Neuronal stem cell (in vitro differentiated cells): Measurements from ENCODE around the gene TBC1D17.

Experiments used
- DNase-seq: peaks from one replicate; pipeline ENCODE4 v3.0.0-alpha.2; 2013; ENCODE audit warnings: low spot score
- H2AFZ ChIP-seq: one replicate; pipeline ENCODE4 v1.6.1; 2013; ENCODE audit warnings: mild to moderate bottlenecking, low read length, inconsistent platforms
- H2AK5ac ChIP-seq: 2 replicates; pipeline ENCODE4 v1.6.1; 2013; ENCODE audit warnings: low read depth, mild to moderate bottlenecking, inconsistent platforms, low read length, moderate library complexity, mixed read lengths
- H2BK120ac ChIP-seq: 2 replicates; pipeline ENCODE4 v1.6.1; 2013; ENCODE audit warnings: low read depth, mild to moderate bottlenecking, inconsistent platforms, low read length, moderate library complexity, mixed read lengths
- H2BK12ac ChIP-seq: one replicate; pipeline ENCODE4 v1.6.1; 2013; ENCODE audit warnings: low read length, inconsistent platforms
- H2BK15ac ChIP-seq: 2 replicates; pipeline ENCODE4 v1.6.1; 2013; ENCODE audit warnings: mild to moderate bottlenecking, low read length, inconsistent platforms, mixed read lengths
- H2BK5ac ChIP-seq: one replicate; pipeline ENCODE4 v1.6.1; 2013; ENCODE audit warnings: inconsistent platforms, mild to moderate bottlenecking, low read length, moderate library complexity
- H3K14ac ChIP-seq: one replicate; pipeline ENCODE4 v1.6.1; 2013; ENCODE audit warnings: low read length, inconsistent platforms
- H3K18ac ChIP-seq: 2 replicates; pipeline ENCODE4 v1.6.1; 2013; ENCODE audit warnings: low read length, inconsistent platforms
- H3K23ac ChIP-seq: 2 replicates; pipeline ENCODE4 v1.6.1; 2013; ENCODE audit warnings: low read depth, mild to moderate bottlenecking, mixed read lengths, low read length, inconsistent platforms; ENCODE audit not compliant: poor library complexity
- H3K27ac ChIP-seq: replicated peaks from 3 replicates; pipeline ENCODE4 v1.5.1; 2013; ENCODE audit warnings: low read length, inconsistent platforms
- H3K27me3 ChIP-seq, 3 experiments: 2 replicates each; pipeline ENCODE4 v1.6.1; 2013; ENCODE audit warnings: low read length in 3 of 3, mild to moderate bottlenecking in 2 of 3, inconsistent platforms in 1 of 3, low read depth in 1 of 3, mixed read lengths in 1 of 3, moderate library complexity in 1 of 3; ENCODE audit not compliant: control insufficient read depth in 3 of 3, insufficient read depth in 3 of 3
- H3K36me3 ChIP-seq, 2 donors: replicated peaks in 1 of 2; 2 replicates each; pipeline ENCODE4 v1.6.1; 2013; ENCODE audit warnings: low read length in 2 of 2; ENCODE audit not compliant: control insufficient read depth in 2 of 2, insufficient read depth in 2 of 2
- H3K4ac ChIP-seq: 2 replicates; pipeline ENCODE4 v1.6.1; 2013; ENCODE audit warnings: inconsistent platforms, mild to moderate bottlenecking, low read length, moderate library complexity
- H3K4me1 ChIP-seq, 2 donors: 1 replicate in 1 of 2; 2 replicates in 1 of 2; pipeline ENCODE4 v1.6.1; 2013; ENCODE audit warnings: low read length in 2 of 2, low read depth in 1 of 2; ENCODE audit not compliant: control insufficient read depth in 2 of 2, insufficient read depth in 1 of 2
- H3K4me2 ChIP-seq: one replicate; pipeline ENCODE4 v1.6.1; 2013; ENCODE audit warnings: mild to moderate bottlenecking, low read length, inconsistent platforms; ENCODE audit not compliant: insufficient read depth, poor library complexity, severe bottlenecking
- H3K4me3 ChIP-seq, 2 donors: 2 replicates each; pipeline ENCODE4 v1.5.1; 2013; ENCODE audit warnings: low read length in 2 of 2, mild to moderate bottlenecking in 2 of 2, inconsistent platforms in 1 of 2, moderate library complexity in 1 of 2
- H3K79me1 ChIP-seq: one replicate; pipeline ENCODE4 v1.6.1; 2013; ENCODE audit warnings: low read depth, mild to moderate bottlenecking, inconsistent platforms, low read length, moderate library complexity
- H3K9ac ChIP-seq: one replicate; pipeline ENCODE4 v1.6.1; 2013; ENCODE audit warnings: mild to moderate bottlenecking, low read depth, low read length, inconsistent platforms; ENCODE audit not compliant: poor library complexity
- H3K9me3 ChIP-seq, 2 donors: replicated peaks in 1 of 2; 2 replicates each; pipeline versions ENCODE3 to v1.6.1; 2013; ENCODE audit warnings: low read length in 2 of 2, mild to moderate bottlenecking in 2 of 2, inconsistent platforms in 1 of 2, low read depth in 1 of 2, mixed read lengths in 1 of 2, moderate library complexity in 1 of 2; ENCODE audit not compliant: control insufficient read depth in 2 of 2, insufficient read depth in 1 of 2
- H4K8ac ChIP-seq: one replicate; pipeline ENCODE4 v1.6.1; 2013; ENCODE audit warnings: low read depth, mild to moderate bottlenecking, inconsistent platforms, low read length, moderate library complexity
- H4K91ac ChIP-seq: one replicate; pipeline ENCODE4 v1.6.1; 2013; ENCODE audit warnings: low read length, low read depth, mild to moderate bottlenecking, inconsistent platforms; ENCODE audit not compliant: poor library complexity
- WGBS, 2 donors: extraction: QIAGEN DNeasy Blood & Tissue Kit; methylation state at CpG; one replicate each; pipeline ENCODE4 v1.1.7; 2013; ENCODE audit warnings: missing lambda C conversion rate in 2 of 2, mixed read lengths in 1 of 2; ENCODE audit not compliant: insufficient read length in 2 of 2, insufficient replicate concordance in 1 of 2; ENCODE audit errors: extremely low coverage in 2 of 2; 5-methylcytosine and 5-hydroxymethylcytosine counted together

TBC1D17 gene

GRCh38 chr19:49916839-49917733 is 39.6 kb downstream of the TBC1D17 start:
- no peak overlapping the region for H4K8ac ChIP-seq
- no peak overlapping the region for H3K27ac ChIP-seq
- no peak overlapping the region for H3K18ac ChIP-seq
- no peak overlapping the region for H2BK12ac ChIP-seq
- peaks cover 45 to 90% of the 10 kb centered on the region in 2 donors for H3K36me3 ChIP-seq
- H3K27me3 ChIP-seq, result no peaks in the 10 kb centered on the region
- peaks cover 5 to 7% of the 10 kb centered on the region in 2 donors for H3K9me3 ChIP-seq
- no peak overlapping the region for H2BK15ac ChIP-seq
- no peak overlapping the region for H4K91ac ChIP-seq
- no peak overlapping the region for H2BK5ac ChIP-seq
- H3K14ac ChIP-seq, result no peak overlapping the region
- peaks cover 0 to 10% of the 10 kb centered on the region in 2 donors for H3K4me1 ChIP-seq
- no peak overlapping the region for H3K4me2 ChIP-seq
- H3K9ac ChIP-seq, result no peak overlapping the region
- H2AK5ac ChIP-seq, result no peak overlapping the region
- peaks cover 27% of the 10 kb centered on the region for H3K79me1 ChIP-seq
- DNase-seq, result no peak
- H2BK120ac ChIP-seq, result no peak overlapping the region
- no CpG with 5 or more reads among the region's 21 CpGs for WGBS, 2 donors
- H2AFZ ChIP-seq, result no peak overlapping the region
- H3K4ac ChIP-seq, result no peak overlapping the region
- no peak overlapping the region for H3K4me3 ChIP-seq
- no peak overlapping the region for H3K23ac ChIP-seq

DNA sequence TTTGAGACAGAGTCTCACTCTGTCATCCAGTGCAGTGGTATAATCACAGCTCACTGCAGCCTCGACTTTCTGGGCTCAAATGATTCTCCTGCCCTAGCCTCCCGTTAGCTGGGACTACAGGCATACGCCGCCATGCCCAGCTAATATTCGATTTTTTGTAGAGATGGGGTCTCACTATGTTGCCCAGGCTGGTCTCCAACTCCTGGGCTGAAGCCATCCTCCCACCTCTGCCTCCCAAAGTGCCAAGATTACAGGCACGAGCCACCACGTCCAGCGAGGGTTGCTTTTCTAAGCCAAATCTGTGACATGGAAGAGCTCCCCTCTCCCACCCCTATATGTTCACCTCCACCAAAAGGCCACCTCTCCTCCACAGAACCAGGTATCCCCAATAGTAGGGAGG is 40.6 kb downstream of the TBC1D17 start:
- no peak overlapping the region for H3K4ac ChIP-seq
- no peak overlapping the region for H4K91ac ChIP-seq
- no CpG with 5 or more reads among the region's 8 CpGs for WGBS, 2 donors
- H3K14ac ChIP-seq, result no peak overlapping the region
- no peak overlapping the region for H4K8ac ChIP-seq
- peaks cover 43 to 91% of the 10 kb centered on the region in 2 donors for H3K36me3 ChIP-seq
- peaks cover 5 to 7% of the 10 kb centered on the region in 2 donors for H3K9me3 ChIP-seq
- no peak overlapping the region for H3K23ac ChIP-seq
- H3K4me3 ChIP-seq, result no peak overlapping the region
- no peak overlapping the region for H3K9ac ChIP-seq
- H3K79me1 ChIP-seq, result peaks cover 30% of the 10 kb centered on the region
- no peak overlapping the region for H3K4me2 ChIP-seq
- no peak overlapping the region for H3K27ac ChIP-seq
- no peak overlapping the region for H2AFZ ChIP-seq
- no peak overlapping the region for H2BK15ac ChIP-seq
- no peak for DNase-seq
- H3K4me1 ChIP-seq, result peaks cover 0 to 12% of the 10 kb centered on the region in 2 donors
- H3K18ac ChIP-seq, result no peak overlapping the region
- no peak overlapping the region for H2AK5ac ChIP-seq
- H3K27me3 ChIP-seq, result no peaks in the 10 kb centered on the region
- no peak overlapping the region for H2BK5ac ChIP-seq
- no peak overlapping the region for H2BK12ac ChIP-seq
- no peak overlapping the region for H2BK120ac ChIP-seq

GRCh38 chr19:49920624-49921363 is 43.3 kb downstream of the TBC1D17 start:
- no peak overlapping the region for H3K14ac ChIP-seq
- H3K9ac ChIP-seq, result peak overlapping the region; percentile 50
- H3K9me3 ChIP-seq, result peaks cover 2 to 3% of the 10 kb centered on the region in 2 donors
- H2BK5ac ChIP-seq, result no peak overlapping the region
- no peak overlapping the region for H3K18ac ChIP-seq
- no peak overlapping the region for H2AK5ac ChIP-seq
- peaks cover 38 to 93% of the 10 kb centered on the region in 2 donors for H3K36me3 ChIP-seq
- no peak overlapping the region for H4K8ac ChIP-seq
- no peak for DNase-seq
- no peak overlapping the region for H2BK15ac ChIP-seq
- H3K4me3 ChIP-seq, result no peak overlapping the region
- H3K4me1 ChIP-seq, result peaks cover 0 to 12% of the 10 kb centered on the region in 2 donors
- peak overlapping the region; percentile 11 for H3K23ac ChIP-seq
- H2BK12ac ChIP-seq, result no peak overlapping the region
- WGBS, 2 donors, result no CpG with 5 or more reads among the region's 24 CpGs
- no peak overlapping the region for H3K4ac ChIP-seq
- peaks cover 35% of the 10 kb centered on the region for H3K79me1 ChIP-seq
- H2AFZ ChIP-seq, result no peak overlapping the region
- H4K91ac ChIP-seq, result no peak overlapping the region
- H3K27ac ChIP-seq, result no peak overlapping the region
- no peak overlapping the region for H3K4me2 ChIP-seq
- no peaks in the 10 kb centered on the region for H3K27me3 ChIP-seq
- H2BK120ac ChIP-seq, result no peak overlapping the region
